HEK293 (cell line): ENCODE data around the gene KRTAP3-2.

Source experiments
- CTCF ChIA-PET: fragments of 350-600 bp; formaldehyde crosslinking; extraction: SDS; loops from one replicate; lab custom pipeline; 2021; ENCODE audit warnings: antibody characterized with exemption; lab: Yijun Ruan, JAX
- POLR2A ChIA-PET: fragments of 300-600 bp; formaldehyde crosslinking; extraction: SDS; loops from one replicate; lab custom pipeline; 2020; ENCODE audit warnings: antibody characterized with exemption, inconsistent platforms; lab: Yijun Ruan, JAX
- H3K27ac ChIP-seq: fragments of 200-500 bp; sonication (Bioruptor generic); 2 replicates; pipeline ENCODE4 v1.5.1; 2014; ENCODE audit warnings: low read depth, low read length, control low read depth, inconsistent platforms; ENCODE audit errors: extremely low read depth
- H3K36me3 ChIP-seq, 2 experiments: fragments of 200-500 bp in 1 of 2; sonication (Bioruptor generic) in 1 of 2; 1 replicate in 1 of 2; 2 replicates in 1 of 2; pipeline ENCODE4 v1.5.1; 2014 to 2017; ENCODE audit warnings: inconsistent platforms in 2 of 2, low read length in 2 of 2; ENCODE audit not compliant: control insufficient read depth in 2 of 2, insufficient read depth in 1 of 2
- H3K4me1 ChIP-seq: fragments of 200-500 bp; sonication (Bioruptor generic); 2 replicates; pipeline ENCODE4 v1.5.1; 2014; ENCODE audit warnings: mild to moderate bottlenecking, low read length, inconsistent platforms; ENCODE audit not compliant: control insufficient read depth, insufficient read depth
- H3K4me3 ChIP-seq: 2 replicates; pipeline ENCODE4 v1.5.1; 2011; ENCODE audit warnings: low read depth, mild to moderate bottlenecking, control low read depth, low read length, moderate library complexity
- H3K9me3 ChIP-seq: fragments of 200-500 bp; sonication (Bioruptor generic); 2 replicates; pipeline ENCODE4 v1.5.1; 2014; ENCODE audit warnings: low read depth, low read length, inconsistent platforms; ENCODE audit not compliant: control insufficient read depth, insufficient read depth
- ATF2 ChIP-seq: fragments of 450-650 bp; formaldehyde crosslinking; IDR thresholded peaks from 2 replicates; pipeline ENCODE4 v1.5.1; 2016; ENCODE audit warnings: missing biosample characterization, missing genetic modification characterization, low read depth
- KLF1 ChIP-seq: fragments of 450-650 bp; formaldehyde crosslinking; IDR thresholded peaks from 2 replicates; pipeline ENCODE4 v1.5.1; 2016; ENCODE audit warnings: missing biosample characterization, missing genetic modification characterization
- KLF10 ChIP-seq: fragments of 450-650 bp; IDR thresholded peaks from 2 replicates; pipeline ENCODE4 v1.5.1; 2018; ENCODE audit warnings: missing biosample characterization, mild to moderate bottlenecking, missing genetic modification characterization
- KLF7 ChIP-seq: fragments of 450-650 bp; formaldehyde crosslinking; IDR thresholded peaks from 2 replicates; pipeline ENCODE4 v1.5.1; 2016; ENCODE audit warnings: missing biosample characterization, missing genetic modification characterization, borderline replicate concordance
- TRIM28 ChIP-seq: IDR thresholded peaks from 2 replicates; pipeline ENCODE4 v1.6.1; 2011; ENCODE audit warnings: low read length, control low read depth, borderline replicate concordance
- ZBTB17 ChIP-seq: fragments of 450-650 bp; formaldehyde crosslinking; IDR thresholded peaks from 2 replicates; pipeline ENCODE4 v1.5.1; 2016; ENCODE audit warnings: missing biosample characterization, missing genetic modification characterization
- ZEB2 ChIP-seq: fragments of 450-650 bp; formaldehyde crosslinking; IDR thresholded peaks from 2 replicates; pipeline ENCODE4 v1.5.1; 2016; ENCODE audit warnings: missing biosample characterization, missing genetic modification characterization
- ZNF148 ChIP-seq: fragments of 450-650 bp; formaldehyde crosslinking; IDR thresholded peaks from 2 replicates; pipeline ENCODE4 v1.5.0; 2017; ENCODE audit warnings: missing biosample characterization, missing genetic modification characterization, borderline replicate concordance
- ZNF157 ChIP-seq: fragments of 450-650 bp; formaldehyde crosslinking; IDR thresholded peaks from 2 replicates; pipeline ENCODE4 v1.5.1; 2016; ENCODE audit warnings: missing biosample characterization, missing genetic modification characterization
- ZNF175 ChIP-seq: fragments of 450-650 bp; formaldehyde crosslinking; IDR thresholded peaks from 2 replicates; pipeline ENCODE4 v1.5.1; 2016; ENCODE audit warnings: missing biosample characterization, missing genetic modification characterization
- ZNF26 ChIP-seq: fragments of 450-650 bp; formaldehyde crosslinking; IDR thresholded peaks from 2 replicates; pipeline ENCODE4 v1.5.1; 2016; ENCODE audit warnings: missing biosample characterization, missing genetic modification characterization
- ZNF426 ChIP-seq: fragments of 450-650 bp; formaldehyde crosslinking; IDR thresholded peaks from 2 replicates; pipeline ENCODE4 v1.5.1; 2017; ENCODE audit warnings: missing biosample characterization, missing genetic modification characterization, mild to moderate bottlenecking, inconsistent platforms, moderate library complexity
- ZNF473 ChIP-seq: fragments of 450-650 bp; formaldehyde crosslinking; IDR thresholded peaks from 2 replicates; pipeline ENCODE4 v1.5.1; 2017; ENCODE audit warnings: missing biosample characterization, missing genetic modification characterization
- ZNF501 ChIP-seq: fragments of 450-650 bp; formaldehyde crosslinking; IDR thresholded peaks from 2 replicates; pipeline ENCODE4 v1.5.1; 2016; ENCODE audit warnings: missing biosample characterization, missing genetic modification characterization
- ZNF510 ChIP-seq: fragments of 450-650 bp; formaldehyde crosslinking; IDR thresholded peaks from 2 replicates; pipeline ENCODE4 v1.5.1; 2018; ENCODE audit warnings: mild to moderate bottlenecking, missing genetic modification characterization, missing biosample characterization; ENCODE audit not compliant: insufficient replicate concordance
- ZNF692 ChIP-seq: fragments of 450-650 bp; formaldehyde crosslinking; IDR thresholded peaks from 2 replicates; pipeline ENCODE4 v1.5.1; 2016; ENCODE audit warnings: missing biosample characterization, missing genetic modification characterization
- ZNF777 ChIP-seq: fragments of 450-650 bp; formaldehyde crosslinking; IDR thresholded peaks from 2 replicates; pipeline ENCODE4 v1.5.1; 2017; ENCODE audit warnings: missing biosample characterization, missing genetic modification characterization, borderline replicate concordance

KRTAP3-2 gene

GRCh38 chr17:41026715-41027471, 27.2 kb upstream of the KRTAP3-2 start, which contains the start of gene KRTAP1-5 (continued):
- TF ChIP-seq KLF10 (tag by site-specific recombination) = no peak
- no peak for TF ChIP-seq ZEB2 (tag by site-specific recombination)
- no peak for TF ChIP-seq ZNF148 (tag by site-specific recombination)
- no peak for TF ChIP-seq ZNF426 (tag by site-specific recombination)
- TF ChIP-seq ZNF777 = no peak
- TF ChIP-seq KLF7 (tag by site-specific recombination) = no peak
- no peak for TF ChIP-seq ZNF692 (tag by site-specific recombination)
- TF ChIP-seq ZNF510 (tag by site-specific recombination) = no peak

DNA sequence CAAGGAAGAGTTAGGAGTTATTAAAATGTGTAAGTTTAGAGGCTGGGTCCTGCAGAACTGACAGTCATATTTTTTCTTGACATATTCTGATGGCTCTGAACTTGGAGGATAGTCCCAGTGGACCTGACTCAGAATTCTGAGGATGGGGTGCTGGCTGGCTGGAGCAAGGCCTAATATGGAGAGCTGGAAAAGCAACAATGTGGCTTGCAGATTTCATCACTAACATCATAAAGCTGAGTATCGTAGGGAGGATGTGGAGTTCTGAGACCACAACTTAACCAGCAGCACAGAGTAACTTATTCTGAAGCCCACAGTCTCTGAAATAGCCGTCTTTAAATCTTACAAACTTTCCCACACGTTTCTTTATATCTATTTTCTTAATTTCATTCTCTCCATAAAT, 25.0 kb upstream of the KRTAP3-2 start:
- CTCF ChIA-PET = interaction anchor here (1.0 kb wide), 1 partner anchor 524 kb away, joined by 5 read pairs; no protein-coding TSS in a partner anchor
- Histone ChIP-seq H3K27ac (no peak overlapping the region), H3K4me1 (no peaks in the 10 kb centered on the region), H3K9me3 (no peaks in the 10 kb centered on the region), H3K36me3 (no peaks in the 10 kb centered on the region), H3K4me3 (no peak overlapping the region)
- POLR2A ChIA-PET = no interaction called here
- TF ChIP-seq KLF1 (tag by site-specific recombination) (no peak), ZNF501 (no peak), TRIM28 (no peak)
- TF ChIP-seq, all 188 proteins: peak for 0

GRCh38 chr17:41020336-41020735, 20.6 kb upstream of the KRTAP3-2 start:
- no peaks in the 10 kb centered on the region for H3K9me3 ChIP-seq
- H3K27ac ChIP-seq = no peak overlapping the region
- no peak for TF ChIP-seq ZNF473 (tag by site-specific recombination)
- TF ChIP-seq ZNF175 (tag by site-specific recombination) = no peak
- no peak for TF ChIP-seq ZBTB17 (tag by site-specific recombination)
- TF ChIP-seq ZNF157 = peak; percentile 74
- CTCF ChIA-PET = interaction anchor here (0.6 to 1.4 kb wide), 2 partner anchors 55 to 177 kb away, joined by 3 to 5 read pairs; no protein-coding TSS in a partner anchor
- no peaks in the 10 kb centered on the region for H3K4me1 ChIP-seq
- H3K36me3 ChIP-seq = no peaks in the 10 kb centered on the region
- POLR2A ChIA-PET = no interaction called here
- H3K4me3 ChIP-seq = no peak overlapping the region

DNA sequence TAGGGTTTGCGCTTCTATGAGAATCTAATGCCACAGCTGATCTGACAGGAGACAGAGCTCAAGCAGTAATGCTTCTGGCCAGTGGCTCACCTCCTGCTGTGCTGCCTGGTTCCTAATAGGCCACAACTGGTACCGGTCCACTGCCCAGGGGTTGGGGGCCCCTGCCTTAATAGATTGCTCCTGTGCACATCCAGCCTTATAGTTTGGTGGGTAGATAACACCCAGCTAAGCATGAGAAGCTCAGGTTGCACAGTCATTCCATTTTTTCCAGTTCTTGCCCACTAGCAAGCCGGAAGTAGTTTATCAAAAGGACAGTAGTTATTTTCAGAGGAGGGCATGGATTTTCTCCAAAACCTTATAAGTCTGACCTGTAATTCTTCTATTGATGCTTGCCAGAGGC, 19.7 kb upstream of the KRTAP3-2 start:
- POLR2A ChIA-PET = no interaction called here
- H3K36me3 ChIP-seq = no peaks in the 10 kb centered on the region
- CTCF ChIA-PET = interaction anchor here (0.6 to 1.4 kb wide), 3 partner anchors 54 to 569 kb away, joined by 3 to 4 read pairs (median 3); no protein-coding TSS in a partner anchor
- H3K4me1 ChIP-seq = no peaks in the 10 kb centered on the region
- no peaks in the 10 kb centered on the region for H3K9me3 ChIP-seq
- H3K27ac ChIP-seq = no peak overlapping the region
- TF ChIP-seq ATF2 (tag by site-specific recombination) (no peak), ZNF26 (no peak)
- H3K4me3 ChIP-seq = no peak overlapping the region
